HG03103 (cell line): Measurements from ENCODE around the gene ANGPT4.

ENCODE experiments used
- ATAC-seq: cut with Tn5 transposase; IDR thresholded peaks from one replicate; pipeline ENCODE4 v1.9.1; 2021; ENCODE audit warnings: low read depth; ENCODE audit not compliant: unreplicated experiment

ANGPT4 gene

GRCh38 chr20:916125-916799 is at the start of gene ANGPT4:
TSS of gene ANGPT4 (minus strand) at chr20:916334. CDS start at chr20:916214, 120 bp downstream.
- no peak for ATAC-seq

GRCh38 chr20:963795-964194 is 47.7 kb upstream of the ANGPT4 start:
- no peak for ATAC-seq

- ATAC-seq = no peak
These were observed 46.5 kb upstream of the ANGPT4 start for GRCh38 chr20:962683-963082.

- no peak for ATAC-seq
These were observed 46.1 kb upstream of the ANGPT4 start for GRCh38 chr20:962223-962622.

GRCh38 chr20:961768-962167 is 45.6 kb upstream of the ANGPT4 start:
- ATAC-seq = no peak

GRCh38 chr20:959996-960615 is 44.0 kb upstream of the ANGPT4 start:
- ATAC-seq = no peak

- ATAC-seq = no peak
These were observed 43.0 kb upstream of the ANGPT4 start for GRCh38 chr20:958936-959815.

- no peak for ATAC-seq
These were observed 41.4 kb upstream of the ANGPT4 start for GRCh38 chr20:957544-957943.

- no peak for ATAC-seq
These were observed 40.3 kb upstream of the ANGPT4 start for GRCh38 chr20:956330-956951.

- ATAC-seq = no peak
These were observed 39.5 kb upstream of the ANGPT4 start for GRCh38 chr20:955656-956055.

GRCh38 chr20:955111-955510 is 39.0 kb upstream of the ANGPT4 start:
- no peak for ATAC-seq

GRCh38 chr20:953742-954141 is 37.6 kb upstream of the ANGPT4 start:
- ATAC-seq = no peak

- ATAC-seq = no peak
These were observed 36.2 kb upstream of the ANGPT4 start for GRCh38 chr20:952196-952795.

- no peak for ATAC-seq
These were observed 35.4 kb upstream of the ANGPT4 start for GRCh38 chr20:951384-952169.

GRCh38 chr20:949717-950116 is 33.6 kb upstream of the ANGPT4 start:
- no peak for ATAC-seq

GRCh38 chr20:946826-947225 is 30.7 kb upstream of the ANGPT4 start:
- ATAC-seq = no peak

- ATAC-seq = no peak
These were observed 29.7 kb upstream of the ANGPT4 start for GRCh38 chr20:945841-946240.

- no peak for ATAC-seq
These were observed 28.8 kb upstream of the ANGPT4 start for GRCh38 chr20:944774-945410.

GRCh38 chr20:944148-944547 is 28.0 kb upstream of the ANGPT4 start:
- ATAC-seq = no peak
